GM19463 (cell line): Measurements from ENCODE around the gene ZMYND11.

ENCODE experiments used
- ATAC-seq: cut with Tn5 transposase; IDR thresholded peaks from one replicate; pipeline ENCODE4 v1.9.1; 2021; ENCODE audit warnings: mild to moderate bottlenecking, moderate library complexity; ENCODE audit not compliant: unreplicated experiment

The ZMYND11 gene

GRCh38 chr10:135132-135600 lies at the start of gene ZMYND11:
ZMYND11 (plus strand) TSS chr10:135455; CDS start chr10:180013, 44,558 bp downstream.
- ATAC-seq = peak; percentile 51

- no peak for ATAC-seq
Measured at GRCh38 chr10:86031-86430, 49.2 kb upstream of the ZMYND11 start.

GRCh38 chr10:87177-88080 lies 47.8 kb upstream of the ZMYND11 start:
- no peak for ATAC-seq

- ATAC-seq = no peak
Measured at GRCh38 chr10:88253-88652, 47.0 kb upstream of the ZMYND11 start.

GRCh38 chr10:89248-89647 lies 46.0 kb upstream of the ZMYND11 start:
- ATAC-seq = no peak

GRCh38 chr10:90161-90560 lies 45.1 kb upstream of the ZMYND11 start:
- ATAC-seq = no peak

GRCh38 chr10:91313-91712 lies 43.9 kb upstream of the ZMYND11 start:
- ATAC-seq = no peak

GRCh38 chr10:92153-92552 lies 43.1 kb upstream of the ZMYND11 start:
- ATAC-seq = no peak

GRCh38 chr10:92846-93245 lies 42.4 kb upstream of the ZMYND11 start:
- ATAC-seq = no peak

- ATAC-seq = no peak
Measured at GRCh38 chr10:94613-95012, 40.6 kb upstream of the ZMYND11 start.

GRCh38 chr10:95356-96115 lies 39.7 kb upstream of the ZMYND11 start:
- ATAC-seq = no peak

- ATAC-seq = no peak
Measured at GRCh38 chr10:96466-96865, 38.8 kb upstream of the ZMYND11 start.

GRCh38 chr10:104416-104815 lies 30.8 kb upstream of the ZMYND11 start:
- ATAC-seq = no peak

GRCh38 chr10:104862-105565 lies 30.2 kb upstream of the ZMYND11 start:
- ATAC-seq = no peak

GRCh38 chr10:105806-106205 lies 29.4 kb upstream of the ZMYND11 start:
- ATAC-seq = no peak

GRCh38 chr10:106740-107139 lies 28.5 kb upstream of the ZMYND11 start:
- ATAC-seq = no peak

GRCh38 chr10:112246-112645 lies 23.0 kb upstream of the ZMYND11 start:
- ATAC-seq = no peak

GRCh38 chr10:124874-125273 lies 10.4 kb upstream of the ZMYND11 start:
- no peak for ATAC-seq

- peak; percentile 77 for ATAC-seq
Measured at GRCh38 chr10:127612-128432, 7.4 kb upstream of the ZMYND11 start.

GRCh38 chr10:129810-130209 lies 5.4 kb upstream of the ZMYND11 start:
- no peak for ATAC-seq
